Subcutaneous abdominal adipose tissue (tissue), 5 donors: ENCODE results near the gene AHNAK.
"Not testable (repeated sequence)": the region's sequence is repeated elsewhere in the genome, so short reads cannot be mapped to it uniquely, and the experiment has no call there.

ENCODE experiments used
- H3K27ac ChIP-seq: one replicate; pipeline ENCODE4 v1.7.0; 2013; ENCODE audit warnings: low read depth, mild to moderate bottlenecking, inconsistent platforms, low read length, moderate library complexity
- H3K27me3 ChIP-seq, 5 donors: one replicate each; pipeline ENCODE4 v1.7.0; 2013; ENCODE audit warnings: low read length in 5 of 5, inconsistent platforms in 1 of 5; ENCODE audit not compliant: control insufficient read depth in 5 of 5, insufficient read depth in 4 of 5
- H3K36me3 ChIP-seq, 5 donors: one replicate each; pipeline ENCODE4 v1.7.0; 2013; ENCODE audit warnings: low read length in 5 of 5; ENCODE audit not compliant: control insufficient read depth in 5 of 5, insufficient read depth in 5 of 5
- H3K4me1 ChIP-seq, 5 donors: one replicate each; pipeline ENCODE4 v1.7.0; 2013; ENCODE audit warnings: low read length in 5 of 5, mild to moderate bottlenecking in 3 of 5, moderate library complexity in 1 of 5; ENCODE audit not compliant: control insufficient read depth in 5 of 5, insufficient read depth in 5 of 5
- H3K4me3 ChIP-seq, 5 donors: one replicate each; pipeline ENCODE4 v1.7.0; 2013; ENCODE audit warnings: low read length in 5 of 5, low read depth in 1 of 5
- H3K9ac ChIP-seq, 5 donors: one replicate each; pipeline ENCODE4 v1.7.0; 2013; ENCODE audit warnings: low read length in 5 of 5, mild to moderate bottlenecking in 4 of 5, moderate library complexity in 3 of 5
- H3K9me3 ChIP-seq, 5 donors: one replicate each; pipeline ENCODE4 v1.7.0; 2013; ENCODE audit warnings: low read length in 5 of 5; ENCODE audit not compliant: control insufficient read depth in 5 of 5
- donor health status: healthy.
- donor health status: healthy.
- donor health status: healthy.
- donor health status: healthy.
- donor health status: healthy.

The AHNAK gene

GRCh38 chr11:62387381-62387780 is 159.2 kb downstream of the AHNAK start:
- peaks cover 0 to 9% (median 5%) of the 10 kb centered on the region in 5 donors for H3K4me1 ChIP-seq
- H3K9ac ChIP-seq: no peak overlapping the region
- H3K36me3 ChIP-seq: peaks cover 0 to 8% (median 0%) of the 10 kb centered on the region in 5 donors
- no peak overlapping the region for H3K4me3 ChIP-seq
- H3K27me3 ChIP-seq: no peaks in the 10 kb centered on the region
- H3K27ac ChIP-seq: no peak overlapping the region
- no peaks in the 10 kb centered on the region for H3K9me3 ChIP-seq

- not testable (repeated sequence) for H3K4me1 ChIP-seq, H3K27me3 ChIP-seq, H3K4me3 ChIP-seq, H3K9ac ChIP-seq, H3K9me3 ChIP-seq, H3K27ac ChIP-seq, H3K36me3 ChIP-seq
These were observed 160.5 kb downstream of the AHNAK start for GRCh38 chr11:62386083-62386482.

- H3K27me3 ChIP-seq: no peaks in the 10 kb centered on the region
- no peak overlapping the region for H3K9ac ChIP-seq
- H3K4me3 ChIP-seq: no peak overlapping the region
- no peaks in the 10 kb centered on the region for H3K36me3 ChIP-seq
- no peaks in the 10 kb centered on the region for H3K9me3 ChIP-seq
- H3K4me1 ChIP-seq: peaks cover 0 to 6% (median 4%) of the 10 kb centered on the region in 5 donors
- no peak overlapping the region for H3K27ac ChIP-seq
These were observed 162.8 kb downstream of the AHNAK start for GRCh38 chr11:62383822-62384221.
